ENCODE data around the gene ISLR.

- TF ChIP-seq CTCF (IDR thresholded peaks at IDR 0.05; ENCODE audit: low read depth, low read length, missing input control) (no peak), NR2F2 (IDR thresholded peaks at IDR 0.05) (no peak), YY1 (IDR thresholded peaks at IDR 0.05) (no peak), ATF3 (IDR thresholded peaks at IDR 0.05) (no peak), SP1 (IDR thresholded peaks at IDR 0.05) (no peak), TAF1 (conservative IDR thresholded peaks at IDR 0.05) (no peak), RXRA (IDR thresholded peaks at IDR 0.05) (no peak)
- TF ChIP-seq, protein P1, sequence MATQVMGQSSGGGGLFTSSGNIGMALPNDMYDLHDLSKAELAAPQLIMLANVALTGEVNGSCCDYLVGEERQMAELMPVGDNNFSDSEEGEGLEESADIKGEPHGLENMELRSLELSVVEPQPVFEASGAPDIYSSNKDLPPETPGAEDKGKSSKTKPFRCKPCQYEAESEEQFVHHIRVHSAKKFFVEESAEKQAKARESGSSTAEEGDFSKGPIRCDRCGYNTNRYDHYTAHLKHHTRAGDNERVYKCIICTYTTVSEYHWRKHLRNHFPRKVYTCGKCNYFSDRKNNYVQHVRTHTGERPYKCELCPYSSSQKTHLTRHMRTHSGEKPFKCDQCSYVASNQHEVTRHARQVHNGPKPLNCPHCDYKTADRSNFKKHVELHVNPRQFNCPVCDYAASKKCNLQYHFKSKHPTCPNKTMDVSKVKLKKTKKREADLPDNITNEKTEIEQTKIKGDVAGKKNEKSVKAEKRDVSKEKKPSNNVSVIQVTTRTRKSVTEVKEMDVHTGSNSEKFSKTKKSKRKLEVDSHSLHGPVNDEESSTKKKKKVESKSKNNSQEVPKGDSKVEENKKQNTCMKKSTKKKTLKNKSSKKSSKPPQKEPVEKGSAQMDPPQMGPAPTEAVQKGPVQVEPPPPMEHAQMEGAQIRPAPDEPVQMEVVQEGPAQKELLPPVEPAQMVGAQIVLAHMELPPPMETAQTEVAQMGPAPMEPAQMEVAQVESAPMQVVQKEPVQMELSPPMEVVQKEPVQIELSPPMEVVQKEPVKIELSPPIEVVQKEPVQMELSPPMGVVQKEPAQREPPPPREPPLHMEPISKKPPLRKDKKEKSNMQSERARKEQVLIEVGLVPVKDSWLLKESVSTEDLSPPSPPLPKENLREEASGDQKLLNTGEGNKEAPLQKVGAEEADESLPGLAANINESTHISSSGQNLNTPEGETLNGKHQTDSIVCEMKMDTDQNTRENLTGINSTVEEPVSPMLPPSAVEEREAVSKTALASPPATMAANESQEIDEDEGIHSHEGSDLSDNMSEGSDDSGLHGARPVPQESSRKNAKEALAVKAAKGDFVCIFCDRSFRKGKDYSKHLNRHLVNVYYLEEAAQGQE (IDR thresholded peaks at IDR 0.05) = no peak
- TF ChIP-seq, protein P2, sequence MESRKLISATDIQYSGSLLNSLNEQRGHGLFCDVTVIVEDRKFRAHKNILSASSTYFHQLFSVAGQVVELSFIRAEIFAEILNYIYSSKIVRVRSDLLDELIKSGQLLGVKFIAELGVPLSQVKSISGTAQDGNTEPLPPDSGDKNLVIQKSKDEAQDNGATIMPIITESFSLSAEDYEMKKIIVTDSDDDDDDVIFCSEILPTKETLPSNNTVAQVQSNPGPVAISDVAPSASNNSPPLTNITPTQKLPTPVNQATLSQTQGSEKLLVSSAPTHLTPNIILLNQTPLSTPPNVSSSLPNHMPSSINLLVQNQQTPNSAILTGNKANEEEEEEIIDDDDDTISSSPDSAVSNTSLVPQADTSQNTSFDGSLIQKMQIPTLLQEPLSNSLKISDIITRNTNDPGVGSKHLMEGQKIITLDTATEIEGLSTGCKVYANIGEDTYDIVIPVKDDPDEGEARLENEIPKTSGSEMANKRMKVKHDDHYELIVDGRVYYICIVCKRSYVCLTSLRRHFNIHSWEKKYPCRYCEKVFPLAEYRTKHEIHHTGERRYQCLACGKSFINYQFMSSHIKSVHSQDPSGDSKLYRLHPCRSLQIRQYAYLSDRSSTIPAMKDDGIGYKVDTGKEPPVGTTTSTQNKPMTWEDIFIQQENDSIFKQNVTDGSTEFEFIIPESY (IDR thresholded peaks at IDR 0.05) = no peak
- TF ChIP-seq, protein P3, sequence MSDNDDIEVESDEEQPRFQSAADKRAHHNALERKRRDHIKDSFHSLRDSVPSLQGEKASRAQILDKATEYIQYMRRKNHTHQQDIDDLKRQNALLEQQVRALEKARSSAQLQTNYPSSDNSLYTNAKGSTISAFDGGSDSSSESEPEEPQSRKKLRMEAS (IDR thresholded peaks at IDR 0.05) = no peak
Observed at GRCh38 chr15:74144153-74144775, 29.2 kb upstream of the ISLR start.
